GM19240 (cell line): Measurements from ENCODE around the gene MAPK8IP1.
"Not testable (repeated sequence)": the region's sequence is repeated elsewhere in the genome, so short reads cannot be mapped to it uniquely, and the experiment has no call there.

ENCODE experiments used
- DNase-seq: peaks from one replicate; pipeline ENCODE4 v3.0.0; 2011; ENCODE audit warnings: low spot score; ENCODE audit not compliant: insufficient read length

The MAPK8IP1 gene

DNA sequence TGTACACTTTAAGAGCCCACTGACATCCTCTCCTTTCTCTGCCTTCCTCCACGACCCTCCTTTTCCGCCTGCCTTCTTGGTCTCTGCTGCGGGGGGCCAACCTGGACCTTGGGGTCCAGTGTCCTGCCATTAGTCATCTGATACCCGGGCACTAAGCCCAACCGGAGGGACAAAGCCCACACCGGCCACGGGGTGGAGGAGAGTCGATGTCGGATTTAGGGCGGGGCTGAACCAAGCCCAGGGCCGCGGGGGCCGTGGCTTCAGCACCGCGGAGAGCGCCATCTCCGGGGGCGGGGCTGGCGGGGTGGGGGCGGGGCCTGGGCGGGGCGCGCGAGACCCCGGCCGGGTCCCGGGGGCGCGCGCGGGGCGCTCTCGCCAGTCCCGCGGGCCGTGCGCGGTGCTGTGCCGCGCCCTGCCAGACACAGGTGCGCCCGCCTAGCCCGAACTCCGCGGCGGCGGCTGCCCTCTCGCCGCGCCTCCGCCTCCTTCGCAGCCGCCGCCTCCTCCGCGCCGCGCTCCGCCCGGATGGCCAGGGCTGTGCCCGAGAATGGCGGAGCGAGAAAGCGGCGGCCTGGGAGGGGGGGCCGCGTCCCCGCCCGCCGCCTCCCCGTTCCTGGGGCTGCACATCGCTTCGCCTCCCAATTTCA is at the start of gene MAPK8IP1:
Gene MAPK8IP1, plus strand, starts transcription at position 378 of the 647 bp plus-strand sequence. Its CDS starts 170 bp downstream, at position 548.
- peak; percentile 62 for DNase-seq

GRCh38 chr11:45839204-45839603 is 46.2 kb upstream of the MAPK8IP1 start:
- DNase-seq: no peak

- DNase-seq: not testable (repeated sequence)
These were observed 45.2 kb upstream of the MAPK8IP1 start for GRCh38 chr11:45840251-45840650.

GRCh38 chr11:45843158-45843924 is 42.1 kb upstream of the MAPK8IP1 start:
- DNase-seq: peak; percentile 68

DNA sequence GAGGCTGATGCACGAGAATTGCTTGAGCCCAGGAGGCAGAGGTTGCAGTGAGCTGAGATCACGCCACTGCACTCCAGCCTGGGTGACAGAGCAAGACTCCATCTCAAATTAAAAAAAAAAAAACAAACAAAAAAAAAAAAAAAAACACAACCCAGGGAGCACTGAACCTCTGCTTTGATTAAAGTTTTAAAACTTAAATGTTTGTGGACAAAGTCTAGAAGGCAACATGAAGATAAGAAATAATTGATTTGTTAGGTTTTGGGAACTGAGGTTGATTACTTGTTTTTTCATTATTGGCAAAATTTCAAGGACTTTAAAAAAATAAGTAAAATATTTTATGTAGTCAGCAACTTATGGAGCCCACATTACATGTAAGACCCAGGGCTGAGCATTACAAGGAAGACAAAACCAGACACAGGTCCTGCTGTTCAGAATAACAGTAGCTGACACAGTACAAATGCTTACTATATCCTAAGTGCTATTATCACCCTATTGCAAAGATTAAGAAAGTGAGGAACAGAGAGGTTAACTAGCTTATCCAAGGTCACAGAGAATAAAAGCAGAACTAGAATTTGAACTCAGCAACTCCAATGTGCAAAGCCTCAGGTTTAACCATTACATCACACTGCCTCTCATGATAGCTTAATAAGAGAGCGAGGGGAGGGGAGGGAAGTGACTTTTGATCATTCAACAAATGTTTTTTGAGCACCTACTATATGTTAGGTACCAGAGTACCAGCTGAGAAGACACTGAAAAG is 40.5 kb upstream of the MAPK8IP1 start:
- no peak for DNase-seq

DNA sequence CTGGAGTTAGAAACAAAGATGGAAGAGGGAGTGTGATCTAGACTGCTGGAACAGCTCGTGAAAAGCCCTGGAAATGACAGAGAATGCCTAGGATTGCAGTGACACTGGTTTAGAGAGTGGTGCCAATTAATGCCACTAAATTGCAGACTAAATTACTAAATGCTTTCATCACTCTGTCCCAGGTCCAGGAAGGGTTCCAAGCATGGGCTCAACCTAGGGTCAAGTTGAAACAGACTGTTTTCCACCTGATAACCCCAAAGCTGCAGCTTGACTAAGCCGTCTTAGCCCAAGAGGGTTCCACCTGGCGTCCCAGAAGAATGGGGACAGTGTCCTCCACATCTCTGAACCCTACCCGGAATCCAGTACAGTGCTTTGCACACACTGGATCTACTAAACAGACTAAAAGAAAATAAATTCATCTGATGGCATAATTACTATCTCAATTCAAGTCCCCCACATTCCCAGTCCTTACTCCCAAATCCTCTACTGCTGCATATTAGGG is 39.2 kb upstream of the MAPK8IP1 start:
- DNase-seq: no peak

GRCh38 chr11:45846974-45847910 is 38.2 kb upstream of the MAPK8IP1 start, which contains the start of gene CRY2:
Gene CRY2 (plus strand): TSS chr11:45847475. CDS start chr11:45847491, 16 bp downstream.
- peak; percentile 95 for DNase-seq

GRCh38 chr11:45847911-45848316 is 37.5 kb upstream of the MAPK8IP1 start:
- no peak for DNase-seq

DNA sequence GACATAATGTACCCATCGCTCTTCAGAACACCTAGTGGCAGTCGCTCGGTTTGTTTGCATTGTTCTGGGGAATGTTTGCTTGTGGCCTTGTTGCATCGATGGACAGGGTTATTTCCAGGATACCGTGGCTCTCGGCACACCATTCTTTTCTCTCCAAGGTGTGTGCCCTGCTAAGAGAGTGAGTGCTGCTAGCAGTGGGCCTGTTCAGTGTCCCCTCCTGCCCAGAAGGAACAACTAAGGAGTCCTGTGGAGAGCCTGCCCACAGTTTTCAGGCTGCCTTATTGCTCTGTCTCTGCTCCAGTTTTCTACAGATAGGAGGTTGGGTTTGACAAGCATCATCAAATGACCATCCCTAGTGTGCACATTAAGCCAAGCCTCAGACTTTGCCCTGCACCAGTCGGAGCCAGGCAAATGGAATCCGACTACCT is 36.8 kb upstream of the MAPK8IP1 start:
- DNase-seq: no peak

- DNase-seq: no peak
These were observed 35.0 kb upstream of the MAPK8IP1 start for GRCh38 chr11:45850446-45850845.

- DNase-seq: no peak
These were observed 34.2 kb upstream of the MAPK8IP1 start for GRCh38 chr11:45851228-45851627.

- DNase-seq: no peak
These were observed 33.3 kb upstream of the MAPK8IP1 start for GRCh38 chr11:45852018-45852711.

DNA sequence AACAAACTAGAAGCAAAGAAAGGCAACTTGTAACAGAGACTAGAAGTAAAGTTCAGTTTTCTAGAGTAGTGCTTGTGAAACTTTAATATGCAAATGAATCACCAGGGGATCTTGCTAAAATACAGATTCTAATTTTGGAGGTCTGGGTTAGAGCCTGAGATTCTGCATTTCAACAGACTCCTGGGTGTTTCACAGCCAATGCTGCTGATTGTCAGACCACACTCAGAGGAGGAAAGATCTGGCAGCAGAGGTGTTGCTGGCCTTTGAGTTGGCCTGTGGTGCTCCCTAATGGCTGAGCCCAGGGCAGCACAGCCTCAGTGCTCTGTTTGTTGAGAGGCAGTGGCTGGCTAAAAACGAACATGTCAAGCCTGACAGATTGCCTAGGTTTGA is 32.7 kb upstream of the MAPK8IP1 start:
- DNase-seq: peak; percentile 48

DNA sequence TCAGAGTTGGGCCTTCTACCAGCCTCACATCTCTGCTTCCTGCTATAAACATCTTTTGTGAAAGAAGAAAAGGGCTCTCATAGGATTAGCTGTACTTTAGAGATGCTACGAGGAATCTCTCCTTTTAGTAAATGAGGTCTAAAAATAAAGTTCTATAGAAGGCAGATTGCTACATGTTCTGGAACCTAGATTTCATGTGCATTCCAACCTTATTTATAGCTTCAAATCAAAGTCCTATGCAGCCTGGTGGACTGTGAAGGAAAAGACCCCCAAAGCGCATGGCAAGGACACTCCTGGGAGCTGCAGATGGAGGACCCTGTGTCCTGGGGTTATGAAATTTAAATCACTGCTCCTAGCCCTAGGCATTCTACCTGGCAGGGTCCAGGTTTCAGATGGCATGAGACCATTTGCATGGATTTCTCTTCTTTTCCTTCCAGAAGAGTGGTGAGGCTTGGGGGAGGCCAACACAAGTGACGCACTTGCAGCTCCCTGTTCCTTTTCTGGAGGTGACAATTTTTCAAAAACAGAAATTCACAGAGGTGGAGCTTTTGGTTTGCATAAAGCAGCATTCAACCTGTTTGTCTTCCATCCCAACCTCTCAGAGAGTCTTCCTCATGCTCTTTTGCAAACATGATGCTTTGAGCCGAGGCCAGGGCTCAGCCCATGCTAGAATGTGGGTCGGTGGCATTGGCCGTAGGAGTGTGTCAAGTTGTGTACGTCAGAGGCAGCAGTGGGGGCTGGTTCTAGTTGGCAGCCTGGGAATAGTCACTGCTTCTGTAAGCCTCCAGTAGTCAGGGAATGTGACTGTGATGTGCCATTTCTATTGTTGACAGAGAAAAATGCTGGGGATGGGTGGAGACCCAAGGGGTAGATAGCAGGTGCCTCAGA is 31.9 kb upstream of the MAPK8IP1 start:
- DNase-seq: no peak

DNA sequence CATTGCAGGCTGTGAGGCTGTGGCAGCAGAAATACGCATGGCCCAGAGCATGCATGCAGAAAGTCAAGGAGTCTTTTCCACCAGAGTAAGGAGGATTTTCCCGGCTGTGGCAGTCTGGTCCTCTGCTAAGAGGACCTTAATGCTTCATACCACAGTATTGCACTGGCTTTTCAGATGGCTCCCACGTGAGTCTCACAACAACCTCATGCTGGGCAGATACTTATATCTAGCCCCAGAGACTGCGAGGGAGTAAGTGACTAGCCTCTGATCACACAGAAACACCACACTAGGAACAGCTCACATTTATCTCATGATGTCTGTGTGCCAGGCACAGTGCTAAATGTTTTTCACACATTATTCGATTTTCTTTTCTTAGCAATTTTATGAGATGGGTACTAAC is 30.1 kb upstream of the MAPK8IP1 start:
- DNase-seq: no peak

- DNase-seq: no peak
These were observed 29.4 kb upstream of the MAPK8IP1 start for GRCh38 chr11:45856044-45856468.

DNA sequence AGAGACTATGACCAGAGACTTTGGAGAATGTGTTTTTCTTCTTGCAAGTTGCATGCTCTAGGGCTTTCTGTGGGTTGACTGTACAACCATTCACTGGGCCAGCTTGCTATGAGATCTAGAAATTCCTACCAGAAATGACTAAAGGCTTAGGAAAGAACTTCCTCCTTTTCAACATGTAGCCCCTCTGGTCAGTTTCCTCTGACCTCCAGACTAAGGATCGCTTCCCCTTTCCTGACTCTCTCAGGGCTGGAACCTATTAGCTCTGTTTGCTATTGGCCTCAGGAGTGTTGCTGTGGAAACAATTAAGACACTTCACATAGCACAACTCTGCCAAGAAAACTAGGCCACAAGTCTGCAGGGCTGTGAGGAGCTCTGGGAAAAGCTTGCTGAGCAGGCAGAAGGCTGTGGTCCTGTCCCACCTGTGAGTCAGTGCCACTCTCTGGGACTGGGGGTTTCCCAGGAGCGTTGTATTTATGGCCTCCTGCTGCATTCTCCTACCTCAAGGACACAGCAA is 27.4 kb upstream of the MAPK8IP1 start:
- no peak for DNase-seq

- no peak for DNase-seq
These were observed 26.6 kb upstream of the MAPK8IP1 start for GRCh38 chr11:45858751-45859398.
